ENCODE results near the gene PVALEF.

PVALEF gene

DNA sequence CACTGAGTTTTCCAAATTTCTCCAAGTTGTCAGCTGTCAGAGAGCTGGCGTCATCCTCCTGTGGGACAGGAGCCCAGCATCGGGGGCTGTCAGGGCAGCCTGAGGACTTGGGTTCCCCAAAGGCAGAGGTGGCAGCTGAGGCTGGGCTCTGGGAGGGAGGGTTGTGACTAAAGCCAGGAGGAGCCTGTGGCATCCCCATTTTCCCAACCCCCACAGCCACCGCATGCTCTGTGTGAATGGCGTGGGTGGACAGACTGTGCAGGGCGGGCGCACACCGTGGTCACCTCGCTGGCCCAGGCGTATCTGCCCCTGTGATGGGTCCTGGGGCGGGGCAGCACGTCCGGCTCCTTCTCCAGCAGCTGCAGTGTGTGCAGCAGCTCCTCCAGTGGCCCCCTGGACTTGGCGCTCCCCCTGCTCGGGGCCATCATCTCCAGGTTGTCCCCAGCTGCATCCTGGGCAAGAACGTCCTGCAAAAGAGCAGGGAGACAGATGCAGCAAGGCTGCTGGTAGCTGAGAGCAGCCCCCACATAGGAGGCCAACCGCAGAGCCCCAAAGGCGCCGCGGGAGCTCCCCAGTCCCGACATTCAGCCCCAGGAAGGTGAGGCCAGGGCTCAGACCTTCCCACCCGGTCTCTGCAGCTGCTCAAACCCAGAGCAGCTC is 32.7 kb downstream of the PVALEF start:
- DNase-seq (ENCODE audit: low spot score), result no peak

DNA sequence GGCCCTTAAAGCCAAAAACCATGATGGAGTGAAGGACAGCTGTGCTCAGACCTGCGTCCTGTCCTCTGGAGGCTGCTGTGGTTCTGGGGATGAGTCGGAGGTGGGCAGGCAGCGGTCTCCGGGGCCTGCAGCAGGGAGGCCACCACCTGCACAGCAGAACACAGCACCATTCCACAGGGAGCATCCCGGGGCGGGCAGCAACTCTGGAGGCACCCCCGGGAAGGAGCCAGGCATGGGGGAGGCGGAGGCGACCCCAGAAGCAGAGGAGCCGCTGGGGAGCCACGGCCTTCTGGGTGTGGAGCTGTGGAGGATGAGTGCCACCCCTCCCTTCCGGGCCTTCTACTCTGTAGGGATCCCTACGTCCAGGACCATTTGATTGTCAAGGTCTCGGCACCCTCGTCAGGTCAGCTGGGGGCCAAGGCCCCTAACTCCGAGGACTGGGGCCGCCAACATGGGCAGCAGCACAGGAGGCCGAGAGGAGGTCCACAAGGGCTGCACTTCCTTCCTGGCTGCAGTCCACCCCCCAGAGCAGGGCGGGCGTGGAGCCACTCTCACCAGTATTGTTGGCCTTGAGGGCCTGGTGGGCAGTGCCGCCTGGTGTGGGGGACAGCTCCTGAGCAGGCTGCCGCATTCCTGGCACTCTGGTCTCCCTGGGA is 33.6 kb downstream of the PVALEF start:
- DNase-seq (ENCODE audit: low spot score), result no peak

DNA sequence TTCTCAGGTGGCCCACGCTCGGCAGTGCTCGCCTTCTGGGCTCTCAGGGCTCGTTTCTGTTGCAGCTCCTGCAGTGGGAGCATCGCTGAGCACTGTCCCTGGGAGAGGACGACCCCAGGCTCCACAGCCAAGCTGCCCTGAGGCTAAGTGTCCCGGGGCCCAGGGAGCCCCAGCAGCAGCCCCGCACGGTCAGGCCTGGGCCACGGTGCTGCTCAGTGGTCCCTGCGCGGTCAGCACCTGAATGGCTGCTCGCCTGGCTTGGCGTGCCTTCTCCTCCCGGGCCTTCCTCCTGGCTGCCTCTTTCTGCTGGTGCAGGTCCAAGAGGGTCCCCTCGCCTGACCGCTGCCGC is 34.1 kb downstream of the PVALEF start:
- no peak for DNase-seq (ENCODE audit: low spot score)

DNA sequence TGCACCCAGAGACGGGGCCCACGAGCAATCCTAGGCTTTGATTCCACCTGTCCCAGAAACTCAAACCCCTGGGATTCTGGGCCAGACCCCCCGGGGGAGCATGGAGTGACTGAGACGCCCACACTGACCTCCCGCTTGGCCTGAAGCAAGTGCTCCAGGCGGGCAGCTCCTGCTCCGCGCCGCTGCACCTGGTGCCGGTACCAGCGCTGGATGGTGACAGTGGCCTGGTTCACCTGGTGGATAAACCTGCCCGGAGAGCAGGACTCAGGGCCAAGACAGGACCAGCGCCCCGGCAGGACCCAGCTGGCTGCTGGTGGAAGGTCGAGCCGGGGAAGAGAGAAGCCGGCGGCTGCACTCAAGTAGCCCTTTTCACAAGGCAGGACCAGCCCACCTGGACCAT is 34.9 kb downstream of the PVALEF start:
- no peak for DNase-seq (ENCODE audit: low spot score)

DNA sequence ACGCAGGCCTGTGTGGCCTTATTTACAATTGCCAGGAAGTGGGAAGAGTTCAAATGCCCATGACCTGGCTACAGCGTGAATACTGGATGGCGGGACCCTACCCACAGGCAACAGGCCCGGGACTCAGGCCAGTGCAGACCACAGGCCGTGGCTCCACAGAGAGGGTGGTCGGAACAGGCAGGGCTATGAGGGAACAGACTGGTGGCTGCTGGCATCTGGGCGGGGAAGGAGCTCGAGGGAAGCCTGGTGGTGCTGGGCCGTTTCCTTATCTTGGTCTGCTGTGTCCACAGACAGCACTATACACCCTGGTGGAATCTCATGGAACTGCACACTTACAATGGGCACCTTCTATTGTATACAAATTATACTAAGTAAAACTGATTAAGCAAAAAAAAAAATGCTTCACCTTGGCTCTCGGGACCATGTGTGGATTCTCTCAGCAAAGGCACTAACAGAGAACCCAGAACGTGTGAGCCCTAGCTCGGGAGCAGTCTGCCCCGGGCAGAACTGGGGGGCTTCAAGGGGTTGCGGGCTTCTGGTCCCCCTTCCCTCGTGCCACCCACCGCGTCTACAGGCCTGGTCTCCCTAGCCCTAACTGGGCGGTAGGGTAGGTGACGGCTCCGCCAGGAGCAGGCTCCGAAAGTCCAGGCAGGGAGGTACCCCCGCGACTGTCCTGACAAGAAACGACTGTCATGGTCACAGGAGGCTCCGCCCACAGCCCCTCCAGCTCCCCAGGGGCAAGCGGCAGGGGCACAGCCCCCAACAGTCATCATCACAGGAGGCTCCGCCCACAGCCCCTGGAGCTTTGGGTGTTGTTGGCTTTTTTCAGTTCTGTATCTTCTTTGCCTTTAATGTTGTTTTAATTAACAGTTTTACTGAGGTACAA is 35.6 kb downstream of the PVALEF start:
- DNase-seq (ENCODE audit: low spot score), result peak; percentile 80

DNA sequence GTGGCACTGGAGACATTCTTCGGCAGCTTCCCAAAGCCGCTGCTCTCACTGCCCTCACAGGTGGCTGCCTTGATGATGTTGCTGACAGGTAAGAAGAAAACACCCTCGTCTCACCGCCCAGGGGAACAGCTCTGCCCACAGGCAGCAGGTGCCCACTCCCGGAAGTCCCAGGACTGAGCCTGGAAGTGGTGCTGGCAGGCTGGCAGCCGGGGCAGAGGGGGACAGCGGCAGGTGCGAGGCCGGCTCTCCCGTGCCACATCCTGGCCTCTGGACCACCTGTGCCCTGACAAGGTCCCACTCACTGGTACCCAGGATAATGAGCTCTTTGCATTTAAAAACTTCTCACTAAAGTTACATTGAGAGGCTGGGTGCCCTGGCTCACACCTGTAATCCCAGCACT is 37.0 kb downstream of the PVALEF start:
- DNase-seq (ENCODE audit: low spot score), result no peak

DNA sequence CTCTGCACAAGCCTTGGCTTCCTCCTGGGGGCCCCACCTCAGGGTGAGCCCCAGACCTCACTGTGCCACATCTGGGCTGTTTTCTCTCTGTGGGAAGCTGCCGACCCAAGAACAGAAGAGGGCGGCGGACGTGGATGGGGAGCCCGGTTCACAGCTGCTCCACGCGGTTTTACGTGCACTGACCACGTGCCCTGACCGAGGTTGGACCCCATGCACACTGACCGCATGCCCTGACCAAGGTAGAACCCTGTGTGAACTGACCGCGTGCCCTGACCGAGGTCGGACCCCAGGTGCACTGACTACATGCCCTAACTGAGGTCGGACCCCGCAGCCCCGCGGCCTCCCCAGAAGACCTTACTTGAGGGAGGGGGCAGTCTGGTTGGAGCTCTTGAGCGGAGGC is 37.8 kb downstream of the PVALEF start:
- no peak for DNase-seq (ENCODE audit: low spot score)

DNA sequence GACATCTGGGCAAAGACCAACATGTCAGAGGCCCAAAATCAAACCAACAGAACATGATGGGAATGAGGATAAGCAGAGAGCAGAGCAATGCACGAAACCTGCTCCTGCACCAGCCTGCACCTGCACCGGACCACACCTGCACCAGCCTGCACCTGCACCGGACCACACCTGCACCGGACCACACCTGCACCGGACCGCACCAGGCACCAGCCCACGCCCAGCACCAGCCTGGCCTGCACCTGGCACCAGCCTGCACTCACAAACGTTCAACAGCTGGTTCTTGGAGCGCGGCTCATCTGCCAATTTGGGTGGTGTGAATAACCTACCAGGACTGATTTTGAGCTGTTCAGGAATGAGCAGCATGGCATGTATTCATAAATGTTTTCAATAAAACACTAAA is 39.3 kb downstream of the PVALEF start:
- no peak for DNase-seq (ENCODE audit: low spot score)

DNA sequence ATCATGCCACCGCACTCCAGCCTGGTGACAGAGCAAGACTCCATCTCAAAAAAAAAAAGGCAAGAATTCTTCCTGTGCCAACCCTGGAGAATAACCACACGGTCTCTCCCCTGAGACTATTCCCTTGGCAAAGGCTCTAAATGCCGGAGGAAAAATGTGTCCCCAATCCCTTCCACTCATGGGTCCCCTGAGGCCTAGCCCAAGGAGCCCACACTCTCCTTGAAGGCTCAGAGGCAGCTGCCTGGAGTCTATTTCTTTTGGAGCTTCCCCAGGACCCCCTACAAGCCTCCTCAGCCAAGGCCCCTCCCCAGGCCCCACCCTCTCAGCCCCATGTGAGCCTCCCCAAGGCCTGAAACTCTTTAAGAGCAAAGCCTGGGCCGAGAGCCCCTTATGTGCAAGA is 40.9 kb downstream of the PVALEF start:
- no peak for DNase-seq (ENCODE audit: low spot score)

DNA sequence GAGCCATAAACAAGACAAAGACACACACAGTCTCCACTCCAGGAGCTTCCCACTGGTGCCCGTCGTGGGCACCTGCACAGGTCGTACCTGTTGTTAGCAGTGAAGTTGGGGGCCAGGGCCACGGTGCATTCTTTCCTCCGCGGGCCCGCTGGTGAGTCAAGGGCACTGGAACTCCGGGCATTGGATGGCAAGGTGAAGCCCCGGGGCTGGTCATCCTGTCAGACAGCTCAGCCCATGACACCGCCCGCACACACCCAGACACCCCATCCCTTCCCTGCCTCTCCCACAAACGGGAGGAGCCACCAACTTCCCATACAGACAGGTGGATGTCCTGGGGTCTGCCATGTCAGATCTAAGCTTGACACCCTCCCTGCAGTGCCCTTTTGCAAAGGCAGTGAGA is 41.4 kb downstream of the PVALEF start:
- no peak for DNase-seq (ENCODE audit: low spot score)

DNA sequence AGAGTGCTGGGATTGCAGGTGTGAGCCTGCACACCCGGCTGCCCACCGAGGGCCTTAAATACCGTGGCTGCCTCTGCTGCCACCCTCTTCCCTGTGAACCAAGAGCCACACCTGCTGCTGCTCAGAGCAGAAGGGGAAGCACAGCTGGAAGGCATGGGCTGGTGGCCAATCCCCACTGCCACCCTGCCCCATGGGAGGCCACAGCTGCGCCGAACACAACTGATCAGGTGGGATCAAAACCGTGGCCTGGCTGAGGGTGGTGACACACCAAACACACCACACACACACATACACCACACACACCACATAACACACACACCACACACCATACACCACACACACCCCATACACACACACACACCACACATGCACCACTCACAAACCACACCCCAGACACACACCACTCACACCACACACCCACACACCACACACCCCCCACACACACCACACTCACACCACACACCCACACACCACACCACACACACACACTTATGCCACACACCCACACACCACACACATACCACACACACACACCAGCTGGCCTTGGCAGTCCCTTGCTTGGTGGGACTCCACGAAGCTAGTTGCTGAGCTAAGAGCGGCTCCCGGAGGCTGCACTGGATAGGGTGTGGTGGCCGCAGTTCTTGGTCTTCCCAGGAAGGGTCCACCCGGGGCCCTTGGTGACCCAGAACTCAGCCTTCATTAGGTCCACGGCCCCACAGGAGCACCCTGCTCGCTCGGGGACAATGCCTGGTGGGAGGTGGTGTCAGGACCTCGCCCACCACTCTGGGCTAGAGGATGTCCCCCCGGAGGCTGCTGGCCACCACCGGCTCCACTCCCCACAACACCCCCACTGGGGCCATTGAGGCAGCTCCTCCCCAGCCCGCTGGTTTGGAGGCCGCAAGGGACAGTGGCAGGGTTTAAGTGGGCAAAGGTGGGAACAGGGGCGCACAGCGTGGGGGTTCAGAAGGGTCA is 42.6 kb downstream of the PVALEF start:
- no peak for DNase-seq (ENCODE audit: low spot score)

DNA sequence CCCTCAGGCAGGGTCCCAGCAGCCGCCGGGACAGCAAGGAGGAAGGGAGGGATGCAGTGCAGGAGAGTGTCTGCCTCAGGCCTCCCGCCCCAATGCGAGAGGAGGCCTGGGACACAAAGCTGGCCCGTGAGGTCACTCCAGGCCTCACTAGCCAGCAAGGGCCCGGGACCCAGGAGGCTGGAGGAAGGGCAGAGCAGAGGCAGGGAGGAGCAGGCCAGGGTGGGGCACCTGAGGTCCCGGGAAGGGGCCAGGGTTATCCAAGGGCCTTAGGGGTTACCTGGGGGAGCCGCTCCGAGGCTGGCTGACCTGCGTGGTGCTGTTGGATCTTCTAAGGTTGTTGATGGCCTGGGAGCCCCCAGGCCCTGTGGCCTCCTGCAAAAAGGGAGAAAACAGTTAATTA is 43.3 kb downstream of the PVALEF start:
- no peak for DNase-seq (ENCODE audit: low spot score)

DNA sequence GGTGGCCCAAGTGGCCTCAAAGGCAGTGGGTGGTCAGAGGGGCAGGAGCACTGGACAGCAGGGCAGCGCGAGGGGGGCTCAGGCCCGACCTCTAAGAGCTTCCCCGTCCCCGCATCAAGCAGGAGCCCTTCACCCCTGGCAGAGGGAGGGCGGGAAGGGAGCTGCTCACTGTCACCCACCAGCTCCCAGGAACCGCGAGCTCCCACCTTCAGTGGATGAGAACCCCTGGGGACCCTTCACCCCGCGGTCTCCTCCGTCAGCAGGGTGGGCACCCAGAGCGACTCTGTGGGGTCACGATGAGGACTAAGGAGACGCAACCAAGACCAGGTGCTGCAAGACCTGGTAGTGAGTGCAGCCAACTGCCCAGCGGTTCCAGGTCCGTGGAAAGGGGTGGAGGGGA is 43.8 kb downstream of the PVALEF start:
- DNase-seq (ENCODE audit: low spot score), result no peak

DNA sequence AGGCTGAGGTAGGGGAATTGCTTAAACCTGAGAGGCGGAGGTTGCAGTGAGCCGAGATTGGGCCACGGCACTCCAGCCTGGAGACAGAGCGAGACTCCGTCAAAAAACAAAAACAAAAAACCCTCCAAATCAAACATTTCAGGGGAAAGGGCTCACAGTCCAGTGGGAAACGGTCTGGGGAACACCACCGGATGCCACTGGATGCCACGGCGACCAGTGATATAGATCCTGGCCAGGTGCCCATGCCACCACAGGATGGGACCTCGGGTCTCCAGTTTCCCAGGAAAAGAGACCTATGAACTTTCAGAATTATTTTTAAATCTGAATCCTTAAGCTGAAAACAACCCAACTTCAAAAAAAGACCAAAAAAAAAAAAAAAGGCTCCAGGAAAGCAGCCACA is 45.2 kb downstream of the PVALEF start:
- DNase-seq (ENCODE audit: low spot score), result no peak

DNA sequence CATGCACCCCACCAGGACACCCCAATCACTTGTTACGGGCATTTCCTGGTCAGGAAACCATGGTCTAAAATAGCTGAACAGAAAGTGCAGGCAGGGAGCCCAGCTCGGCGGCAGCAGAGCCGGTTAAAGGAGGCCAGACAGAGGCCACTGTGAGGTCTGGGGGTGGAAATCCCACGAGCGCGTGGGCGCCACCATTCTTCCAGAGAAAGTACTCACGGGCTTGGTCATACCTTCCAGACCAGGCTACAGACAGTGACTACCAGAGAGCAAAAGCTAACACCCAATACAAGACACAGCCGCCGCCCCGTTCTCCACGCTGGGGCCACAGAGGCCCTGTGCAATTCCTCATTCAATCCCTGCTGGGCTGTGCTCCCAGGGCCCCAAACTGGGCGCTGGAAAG is 45.6 kb downstream of the PVALEF start:
- no peak for DNase-seq (ENCODE audit: low spot score)

DNA sequence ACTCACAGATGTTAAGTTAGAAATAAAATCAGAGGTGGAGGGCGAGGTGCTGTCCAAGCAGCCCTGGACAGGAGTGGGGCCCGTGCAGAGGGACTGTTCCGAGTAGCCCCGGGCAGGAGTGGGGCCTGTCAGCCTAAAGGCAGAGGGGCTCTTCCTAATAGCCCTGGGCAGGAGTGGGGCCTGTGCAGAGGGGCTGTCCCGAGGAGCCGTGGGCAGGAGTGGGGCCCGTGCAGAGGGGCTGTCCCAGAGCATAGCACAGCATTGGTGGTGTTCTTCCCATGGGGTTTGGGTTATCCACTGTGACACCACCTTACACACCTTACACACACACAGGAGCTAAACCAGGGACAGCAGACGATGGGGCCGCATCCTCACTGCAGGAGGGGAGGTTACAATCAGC is 47.1 kb downstream of the PVALEF start:
- DNase-seq (ENCODE audit: low spot score), result no peak

DNA sequence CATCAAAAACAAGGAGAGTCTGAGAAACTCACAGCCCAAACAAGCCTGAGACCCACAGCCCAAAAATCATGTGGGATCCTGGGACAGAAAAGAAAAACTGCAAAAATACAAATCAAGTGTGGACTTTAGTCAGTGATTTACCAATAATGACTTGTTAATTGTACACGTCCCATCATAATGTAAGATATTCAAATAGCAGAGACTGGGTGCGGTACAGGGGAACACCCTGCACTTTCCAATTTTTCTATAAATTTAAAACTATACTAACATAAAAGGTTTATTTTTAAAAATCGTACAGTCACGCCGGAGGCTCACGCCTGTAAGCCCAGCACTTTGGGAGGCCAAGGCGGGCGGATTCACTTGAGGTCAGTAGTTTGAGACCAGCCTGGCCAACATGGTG is 48.7 kb downstream of the PVALEF start:
- no peak for DNase-seq (ENCODE audit: low spot score)

DNA sequence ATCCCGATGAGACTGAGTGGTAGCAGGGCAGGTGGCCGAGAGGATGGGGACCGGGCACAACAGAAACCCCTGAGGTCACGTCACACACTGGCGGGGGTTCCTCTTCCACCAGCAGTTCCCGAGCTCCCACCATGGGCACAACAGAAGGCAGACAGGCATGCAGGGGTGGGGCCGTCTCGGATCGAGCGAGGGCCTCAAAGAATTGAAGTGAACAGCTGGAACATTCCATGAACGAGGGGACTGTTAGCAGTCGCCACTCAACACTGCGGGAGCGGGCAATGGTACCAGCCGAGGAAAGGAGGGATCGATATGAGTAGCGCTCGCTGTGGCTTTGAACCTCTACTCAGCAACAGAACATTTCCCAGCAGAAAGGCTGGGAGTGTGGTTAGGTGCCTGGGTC is 52.2 kb downstream of the PVALEF start:
- no peak for DNase-seq (ENCODE audit: low spot score)

DNA sequence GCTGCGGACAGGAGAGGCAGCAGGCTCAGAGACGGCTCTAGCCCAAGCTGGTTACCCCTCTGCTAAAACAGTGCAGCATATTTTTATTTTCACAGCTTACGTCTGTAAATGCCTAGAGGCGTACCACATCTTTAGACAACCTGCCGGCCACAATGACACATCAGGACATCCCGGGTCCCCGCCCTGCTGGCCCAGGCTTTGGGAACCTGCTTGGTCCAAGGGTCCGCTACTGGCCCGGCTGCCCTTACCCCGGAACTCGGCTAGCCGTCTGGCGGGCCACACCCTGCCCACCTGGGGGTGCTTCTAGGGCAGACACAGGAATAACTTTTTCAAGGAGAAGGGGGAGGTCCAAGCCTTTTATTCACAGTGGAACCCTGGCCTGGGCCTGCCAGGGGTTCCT is 53.2 kb downstream of the PVALEF start:
- DNase-seq (ENCODE audit: low spot score), result no peak

DNA sequence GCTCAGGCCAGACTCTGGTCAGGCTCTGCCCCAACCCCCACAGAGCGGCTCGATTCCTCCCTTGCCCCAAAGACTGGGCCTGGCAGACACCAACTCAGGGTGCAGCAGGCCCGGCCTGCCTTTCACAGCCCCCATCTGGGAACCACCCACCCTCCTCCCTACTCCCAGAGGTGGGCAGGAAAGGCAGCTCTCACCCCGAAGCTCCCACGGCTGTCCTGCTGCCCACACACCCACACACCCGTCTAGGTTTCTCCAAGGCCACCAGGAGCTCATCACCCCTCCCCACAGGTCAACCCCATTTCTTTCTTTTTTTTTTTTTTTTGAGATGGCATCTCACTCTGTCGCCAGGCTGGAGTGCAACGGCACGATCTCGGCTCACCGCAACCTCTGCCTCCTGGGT is 53.7 kb downstream of the PVALEF start:
- DNase-seq (ENCODE audit: low spot score), result no peak

DNA sequence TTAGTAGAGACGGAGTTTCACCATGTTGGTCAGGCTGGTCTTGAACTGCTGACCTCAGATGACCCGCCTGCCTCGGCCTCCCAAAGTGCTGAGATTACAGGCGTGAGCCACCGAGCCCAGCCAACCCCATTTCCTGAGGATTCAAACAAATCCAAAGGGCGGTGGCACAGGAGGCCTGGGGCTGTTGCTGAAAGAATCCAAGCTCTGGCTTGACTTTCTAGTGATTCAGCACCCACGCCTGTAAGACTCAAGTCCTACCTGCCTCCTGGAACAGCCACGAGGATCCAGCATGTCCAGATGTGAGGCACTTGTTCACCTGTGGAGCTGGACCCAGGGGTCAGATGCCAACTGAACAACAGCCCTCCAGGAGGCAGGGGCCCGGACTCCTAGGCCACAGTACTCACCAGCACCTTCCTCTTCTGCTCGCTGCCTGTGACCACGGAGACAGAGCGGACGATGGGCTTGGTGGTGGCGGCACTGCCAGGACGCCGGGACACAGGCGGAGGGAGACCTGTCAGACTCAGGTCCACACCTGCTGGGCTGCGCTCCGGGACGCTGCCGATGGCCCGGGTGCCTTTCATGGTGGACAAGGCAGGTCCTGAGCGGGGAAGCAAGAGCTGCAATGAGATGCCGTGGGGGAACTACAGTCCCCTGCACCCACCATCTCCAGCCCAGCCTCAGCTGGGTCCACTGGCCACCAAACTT is 54.3 kb downstream of the PVALEF start:
- DNase-seq (ENCODE audit: low spot score), result no peak

Measured in pons (tissue), 1 donor.